ENCODE data around the gene GALNT12.

DNA sequence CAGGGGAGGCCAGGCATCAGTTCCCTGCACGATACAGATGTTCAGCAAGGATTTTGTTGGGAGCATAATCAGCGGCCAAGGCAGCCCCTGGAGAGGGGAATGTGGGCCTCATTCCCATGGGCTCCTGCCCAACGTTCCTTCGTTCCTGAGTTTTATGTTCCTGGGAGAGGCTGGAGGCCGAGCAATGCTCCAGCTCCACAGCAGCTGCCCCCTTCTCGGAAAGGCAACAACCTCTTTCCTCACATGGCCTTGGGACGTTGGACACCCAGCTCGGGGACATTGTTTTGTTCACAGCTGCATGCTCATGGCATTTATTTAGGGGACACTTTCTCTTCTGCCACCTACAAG lies 72.5 kb downstream of the GALNT12 start:
- TF ChIP-seq EZH2 (IDR thresholded peaks at IDR 0.05; ENCODE audit: low read length, unreplicated experiment) (no peak), EZH2phosphoT487 (IDR thresholded peaks at IDR 0.05; ENCODE audit: borderline replicate concordance, low read length) (no peak)
- TF ChIP-seq, protein P1, sequence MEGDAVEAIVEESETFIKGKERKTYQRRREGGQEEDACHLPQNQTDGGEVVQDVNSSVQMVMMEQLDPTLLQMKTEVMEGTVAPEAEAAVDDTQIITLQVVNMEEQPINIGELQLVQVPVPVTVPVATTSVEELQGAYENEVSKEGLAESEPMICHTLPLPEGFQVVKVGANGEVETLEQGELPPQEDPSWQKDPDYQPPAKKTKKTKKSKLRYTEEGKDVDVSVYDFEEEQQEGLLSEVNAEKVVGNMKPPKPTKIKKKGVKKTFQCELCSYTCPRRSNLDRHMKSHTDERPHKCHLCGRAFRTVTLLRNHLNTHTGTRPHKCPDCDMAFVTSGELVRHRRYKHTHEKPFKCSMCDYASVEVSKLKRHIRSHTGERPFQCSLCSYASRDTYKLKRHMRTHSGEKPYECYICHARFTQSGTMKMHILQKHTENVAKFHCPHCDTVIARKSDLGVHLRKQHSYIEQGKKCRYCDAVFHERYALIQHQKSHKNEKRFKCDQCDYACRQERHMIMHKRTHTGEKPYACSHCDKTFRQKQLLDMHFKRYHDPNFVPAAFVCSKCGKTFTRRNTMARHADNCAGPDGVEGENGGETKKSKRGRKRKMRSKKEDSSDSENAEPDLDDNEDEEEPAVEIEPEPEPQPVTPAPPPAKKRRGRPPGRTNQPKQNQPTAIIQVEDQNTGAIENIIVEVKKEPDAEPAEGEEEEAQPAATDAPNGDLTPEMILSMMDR (conservative IDR thresholded peaks at IDR 0.05; ENCODE audit: low read depth, low read length): no peak
